Measurements from ENCODE around the gene USP25. TPM values are rescaled to one million over a fixed set of nuclear protein-coding genes. Genes with fewer than 3 reads are reported as not detected.

The USP25 gene
- total RNA-seq, 1 experiment from 2014 or later, result 33.6 TPM

DNA sequence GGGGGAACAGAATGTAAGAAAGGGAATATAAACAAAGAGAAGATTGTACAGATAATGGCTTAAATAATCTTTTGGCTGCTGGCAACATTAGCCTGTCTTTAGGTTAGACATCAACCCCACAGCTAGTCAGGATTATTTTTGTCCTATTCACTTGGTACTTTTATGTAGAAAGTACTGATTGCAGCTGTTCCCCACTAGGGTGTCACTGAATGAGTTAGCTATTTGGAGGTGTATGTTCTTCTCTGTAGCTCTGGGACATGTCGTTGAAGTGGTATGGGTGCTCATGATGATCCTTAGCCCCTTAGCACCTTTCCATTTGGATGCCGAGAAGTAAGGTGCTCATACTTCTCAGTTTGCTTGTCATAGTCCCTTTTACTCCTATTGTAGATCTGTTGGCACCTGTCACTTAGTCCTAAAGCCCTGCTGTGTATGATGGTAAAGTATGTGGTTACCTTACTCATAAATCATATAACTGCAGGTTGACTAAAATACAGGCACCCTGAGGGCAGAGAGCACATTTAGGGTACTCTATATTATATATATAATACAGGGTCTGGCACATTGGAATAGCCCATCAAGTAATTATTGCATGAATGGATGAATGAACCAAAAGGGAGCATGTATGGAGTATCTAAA is 64.6 kb downstream of the USP25 start:
- Histone ChIP-seq H3K27ac (ENCODE audit: low read depth, low read length) (no peak overlapping the region), H3K9me2 (ENCODE audit: insufficient read depth) (no peaks in the 10 kb centered on the region), H3K9ac (ENCODE audit: low read length) (no peak overlapping the region), H3K79me2 (ENCODE audit: insufficient read depth, low read length) (0 out of 2 replicates have a peak, but pooled peaks cover 7% of the 10 kb centered on the region), H3K27me3 (ENCODE audit: insufficient read depth, low read length) (no peaks in the 10 kb centered on the region), H3K4me1 (ENCODE audit: control insufficient read depth in 1 of 2, insufficient read depth in 2 of 2, low read length in 2 of 2) (no peaks in the 10 kb centered on the region), H2AFZ (ENCODE audit: low read depth, low read length, poor library complexity, severe bottlenecking) (no peak overlapping the region), H3K9me3 (ENCODE audit: control insufficient read depth in 1 of 2, insufficient read depth in 1 of 2, low read depth in 1 of 2, low read length in 2 of 2) (no peaks in the 10 kb centered on the region), H3K4me3 (replicated peaks in 1 of 2; ENCODE audit: low read depth in 1 of 2, low read length in 2 of 2) (no peak overlapping the region), H3K4me2 (ENCODE audit: low read length) (no peak overlapping the region), H3K36me3 (ENCODE audit: control insufficient read depth in 1 of 2, insufficient read depth in 2 of 2, low read length in 2 of 2) (no peaks in the 10 kb centered on the region), H4K20me1 (ENCODE audit: insufficient read depth) (no peaks in the 10 kb centered on the region)
- intact Hi-C loops (cut with micrococcal nuclease), result no loop called here
- BruUV-seq (replicated peaks), result no TSS peak
- ChIA-PET RAD21 (ENCODE audit: low non-redundant PET in 1 of 2, low total read pairs in 2 of 2, uncharacterized antibody in 2 of 2, unreplicated experiment in 2 of 2) (no interaction called here), CTCF (no interaction called here), POLR2A (interaction anchor here (1.3 kb wide), 1 partner anchor 9 kb away, joined by 3 read pairs; no protein-coding TSS in a partner anchor)
- no peak for DNase-seq (ENCODE audit: low read depth, low spot score)
- TF ChIP-seq, protein P1, sequence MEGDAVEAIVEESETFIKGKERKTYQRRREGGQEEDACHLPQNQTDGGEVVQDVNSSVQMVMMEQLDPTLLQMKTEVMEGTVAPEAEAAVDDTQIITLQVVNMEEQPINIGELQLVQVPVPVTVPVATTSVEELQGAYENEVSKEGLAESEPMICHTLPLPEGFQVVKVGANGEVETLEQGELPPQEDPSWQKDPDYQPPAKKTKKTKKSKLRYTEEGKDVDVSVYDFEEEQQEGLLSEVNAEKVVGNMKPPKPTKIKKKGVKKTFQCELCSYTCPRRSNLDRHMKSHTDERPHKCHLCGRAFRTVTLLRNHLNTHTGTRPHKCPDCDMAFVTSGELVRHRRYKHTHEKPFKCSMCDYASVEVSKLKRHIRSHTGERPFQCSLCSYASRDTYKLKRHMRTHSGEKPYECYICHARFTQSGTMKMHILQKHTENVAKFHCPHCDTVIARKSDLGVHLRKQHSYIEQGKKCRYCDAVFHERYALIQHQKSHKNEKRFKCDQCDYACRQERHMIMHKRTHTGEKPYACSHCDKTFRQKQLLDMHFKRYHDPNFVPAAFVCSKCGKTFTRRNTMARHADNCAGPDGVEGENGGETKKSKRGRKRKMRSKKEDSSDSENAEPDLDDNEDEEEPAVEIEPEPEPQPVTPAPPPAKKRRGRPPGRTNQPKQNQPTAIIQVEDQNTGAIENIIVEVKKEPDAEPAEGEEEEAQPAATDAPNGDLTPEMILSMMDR (IDR thresholded peaks at IDR 0.05 in 2 of 3, conservative IDR thresholded peaks at IDR 0.05 in 1 of 3; ENCODE audit: borderline replicate concordance in 1 of 3, insufficient read depth in 1 of 3, low read depth in 2 of 3, low read length in 2 of 3), result no peak
- TF ChIP-seq SP1 (IDR thresholded peaks at IDR 0.05; ENCODE audit: low read depth) (no peak), EZH2 (IDR thresholded peaks at IDR 0.05) (no peak), SIN3A (IDR thresholded peaks at IDR 0.05; ENCODE audit: low read depth) (no peak)
- no peak for ATAC-seq

GRCh38 chr21:15795533-15795932 is 65.8 kb downstream of the USP25 start:
- TF ChIP-seq, protein P2, sequence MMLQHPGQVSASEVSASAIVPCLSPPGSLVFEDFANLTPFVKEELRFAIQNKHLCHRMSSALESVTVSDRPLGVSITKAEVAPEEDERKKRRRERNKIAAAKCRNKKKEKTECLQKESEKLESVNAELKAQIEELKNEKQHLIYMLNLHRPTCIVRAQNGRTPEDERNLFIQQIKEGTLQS (IDR thresholded peaks at IDR 0.05), result no peak
- TF ChIP-seq YY1 (IDR thresholded peaks at IDR 0.05; ENCODE audit: extremely low read depth, insufficient replicate concordance, low read depth, low read length) (no peak), POLR2AphosphoS5 (IDR thresholded peaks at IDR 0.05; ENCODE audit: low read depth, low read length) (no peak), SP1 (IDR thresholded peaks at IDR 0.05; ENCODE audit: low read depth) (no peak), EZH2phosphoT487 (IDR thresholded peaks at IDR 0.05; ENCODE audit: borderline replicate concordance) (no peak), POLR2A (IDR thresholded peaks at IDR 0.05; ENCODE audit: borderline replicate concordance, extremely low read depth, insufficient read depth, insufficient read length) (no peak), RAD21 (IDR thresholded peaks at IDR 0.05; ENCODE audit: low read depth) (no peak), SRF (IDR thresholded peaks at IDR 0.05; ENCODE audit: low read depth) (no peak), ELF1 (IDR thresholded peaks at IDR 0.05; ENCODE audit: borderline replicate concordance, low read depth) (no peak), EZH2 (IDR thresholded peaks at IDR 0.05) (no peak), CEBPB (IDR thresholded peaks at IDR 0.05; ENCODE audit: low read depth) (no peak)
- TF ChIP-seq, protein P3, sequence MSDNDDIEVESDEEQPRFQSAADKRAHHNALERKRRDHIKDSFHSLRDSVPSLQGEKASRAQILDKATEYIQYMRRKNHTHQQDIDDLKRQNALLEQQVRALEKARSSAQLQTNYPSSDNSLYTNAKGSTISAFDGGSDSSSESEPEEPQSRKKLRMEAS (IDR thresholded peaks at IDR 0.05), result no peak
- TF ChIP-seq, protein P1 (IDR thresholded peaks at IDR 0.05 in 2 of 3, conservative IDR thresholded peaks at IDR 0.05 in 1 of 3; ENCODE audit: borderline replicate concordance in 1 of 3, insufficient read depth in 1 of 3, low read depth in 2 of 3, low read length in 2 of 3), result no peak
- no peaks in the 10 kb centered on the region for H3K9me3 ChIP-seq (ENCODE audit: control insufficient read depth in 1 of 2, insufficient read depth in 1 of 2, low read depth in 1 of 2, low read length in 2 of 2)
- no TSS peak for BruUV-seq (replicated peaks)
- 0 out of 2 replicates have a peak, but pooled peaks cover 7% of the 10 kb centered on the region for H3K79me2 ChIP-seq (ENCODE audit: insufficient read depth, low read length)
- ATAC-seq (no peak), DNase-seq (ENCODE audit: low read depth, low spot score) (no peak)
- no peaks in the 10 kb centered on the region for H3K9me2 ChIP-seq (ENCODE audit: insufficient read depth)
- ChIA-PET CTCF (no interaction called here), POLR2A (no interaction called here), RAD21 (ENCODE audit: low non-redundant PET in 1 of 2, low total read pairs in 2 of 2, uncharacterized antibody in 2 of 2, unreplicated experiment in 2 of 2) (no interaction called here)
- no peaks in the 10 kb centered on the region for H4K20me1 ChIP-seq (ENCODE audit: insufficient read depth)
- H3K4me3 ChIP-seq (replicated peaks in 1 of 2; ENCODE audit: low read depth in 1 of 2, low read length in 2 of 2), result no peak overlapping the region
- no peaks in the 10 kb centered on the region for H3K27me3 ChIP-seq (ENCODE audit: insufficient read depth, low read length)
- no peak overlapping the region for H3K9ac ChIP-seq (ENCODE audit: low read length)
- intact Hi-C loops (cut with micrococcal nuclease), result no loop called here
- H3K4me1 ChIP-seq (ENCODE audit: control insufficient read depth in 1 of 2, insufficient read depth in 2 of 2, low read length in 2 of 2), result no peaks in the 10 kb centered on the region
- H3K4me2 ChIP-seq (ENCODE audit: low read length), result no peak overlapping the region
- H3K27ac ChIP-seq (ENCODE audit: low read depth, low read length), result no peak overlapping the region
- H2AFZ ChIP-seq (ENCODE audit: low read depth, low read length, poor library complexity, severe bottlenecking), result no peak overlapping the region
- H3K36me3 ChIP-seq (ENCODE audit: control insufficient read depth in 1 of 2, insufficient read depth in 2 of 2, low read length in 2 of 2), result no peaks in the 10 kb centered on the region
